ENCODE measurements around the gene C4orf50. TPM values are rescaled to one million over a fixed set of nuclear protein-coding genes. Genes with fewer than 3 reads are reported as not detected.

C4orf50 gene
- total RNA-seq, 3 donors from 2014 or later = 0.07 to 0.73 (median 0.09) TPM

DNA sequence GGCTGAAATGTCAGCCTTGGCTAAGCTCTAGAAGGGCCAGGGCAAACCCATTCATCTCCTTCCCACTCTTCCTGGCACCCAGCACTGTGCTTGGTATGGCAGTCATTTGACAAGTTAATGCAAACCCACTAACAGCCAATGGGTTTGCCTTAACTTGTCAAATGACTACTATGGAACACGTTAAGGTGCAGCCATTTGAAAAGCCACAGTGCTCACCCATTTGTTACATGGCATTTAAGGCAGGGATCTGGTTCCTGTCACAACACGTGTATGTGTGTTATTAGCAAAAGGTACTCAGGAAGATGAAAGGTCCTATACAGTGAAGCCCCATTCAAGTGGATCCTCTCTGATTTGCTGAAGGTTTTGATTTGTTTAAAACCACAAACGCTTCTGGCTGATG lies 132.5 kb downstream of the C4orf50 start:
- Histone ChIP-seq H3K9me3 (no peaks in the 10 kb centered on the region), H3K4me3 (no peak overlapping the region), H3K36me3 (ENCODE audit: low read depth) (no peaks in the 10 kb centered on the region), H3K4me1 (ENCODE audit: low read depth) (peaks cover 11% of the 10 kb centered on the region)
- intact Hi-C loops (cut with DNase I, micrococcal nuclease) = no loop called here
- no peak for ATAC-seq
- TF ChIP-seq, protein P1, sequence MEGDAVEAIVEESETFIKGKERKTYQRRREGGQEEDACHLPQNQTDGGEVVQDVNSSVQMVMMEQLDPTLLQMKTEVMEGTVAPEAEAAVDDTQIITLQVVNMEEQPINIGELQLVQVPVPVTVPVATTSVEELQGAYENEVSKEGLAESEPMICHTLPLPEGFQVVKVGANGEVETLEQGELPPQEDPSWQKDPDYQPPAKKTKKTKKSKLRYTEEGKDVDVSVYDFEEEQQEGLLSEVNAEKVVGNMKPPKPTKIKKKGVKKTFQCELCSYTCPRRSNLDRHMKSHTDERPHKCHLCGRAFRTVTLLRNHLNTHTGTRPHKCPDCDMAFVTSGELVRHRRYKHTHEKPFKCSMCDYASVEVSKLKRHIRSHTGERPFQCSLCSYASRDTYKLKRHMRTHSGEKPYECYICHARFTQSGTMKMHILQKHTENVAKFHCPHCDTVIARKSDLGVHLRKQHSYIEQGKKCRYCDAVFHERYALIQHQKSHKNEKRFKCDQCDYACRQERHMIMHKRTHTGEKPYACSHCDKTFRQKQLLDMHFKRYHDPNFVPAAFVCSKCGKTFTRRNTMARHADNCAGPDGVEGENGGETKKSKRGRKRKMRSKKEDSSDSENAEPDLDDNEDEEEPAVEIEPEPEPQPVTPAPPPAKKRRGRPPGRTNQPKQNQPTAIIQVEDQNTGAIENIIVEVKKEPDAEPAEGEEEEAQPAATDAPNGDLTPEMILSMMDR (IDR thresholded peaks at IDR 0.05) = no peak
- DNase-seq = no peak

DNA sequence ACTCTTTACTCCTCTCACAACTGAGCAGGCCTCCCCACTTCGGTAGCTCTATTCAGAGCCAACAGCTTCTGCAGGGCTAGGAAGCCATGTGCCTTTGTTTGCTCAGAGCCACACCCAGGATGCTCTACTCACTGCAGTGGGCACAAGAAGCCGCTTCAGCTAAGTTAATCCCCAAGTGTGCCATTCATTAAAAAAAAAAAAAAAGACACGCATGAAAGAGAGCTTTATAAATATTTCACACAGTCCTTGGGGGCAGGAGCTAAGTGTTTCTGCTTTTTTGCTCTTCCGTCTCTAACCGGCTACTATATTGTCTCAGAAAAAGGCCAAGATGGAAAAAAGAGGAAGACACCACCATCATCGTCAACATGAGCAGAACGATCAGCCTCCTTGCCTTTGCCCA lies 133.4 kb downstream of the C4orf50 start:
- H3K4me1 ChIP-seq (ENCODE audit: low read depth) = peaks cover 11% of the 10 kb centered on the region
- intact Hi-C loops (cut with DNase I, micrococcal nuclease) = no loop called here
- ATAC-seq (no peak), DNase-seq (no peak)
- H3K36me3 ChIP-seq (ENCODE audit: low read depth) = no peaks in the 10 kb centered on the region
- no peak overlapping the region for H3K4me3 ChIP-seq
- H3K9me3 ChIP-seq = no peaks in the 10 kb centered on the region
- TF ChIP-seq, protein P1 (IDR thresholded peaks at IDR 0.05) = no peak

DNA sequence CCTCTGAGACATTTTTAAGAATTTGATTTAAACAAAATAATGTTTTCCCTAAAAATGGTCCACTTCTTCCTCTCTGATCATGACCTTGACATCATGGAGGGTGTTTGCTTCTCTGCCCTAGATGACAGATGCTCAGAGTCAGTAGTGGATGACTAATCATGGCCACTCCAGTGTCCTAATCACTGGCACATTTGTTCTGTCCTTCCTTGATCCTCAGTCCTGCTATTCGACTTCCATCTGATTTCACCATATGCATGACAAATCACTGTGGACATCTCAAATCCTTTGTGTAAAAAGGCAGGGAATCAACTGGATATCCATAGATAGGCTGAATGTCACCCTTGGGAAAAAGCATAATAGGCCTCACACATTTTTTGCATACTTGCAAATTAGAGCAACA lies 134.3 kb downstream of the C4orf50 start:
- Histone ChIP-seq H3K9me3 (no peaks in the 10 kb centered on the region), H3K36me3 (ENCODE audit: low read depth) (no peaks in the 10 kb centered on the region), H3K4me3 (no peak overlapping the region), H3K4me1 (ENCODE audit: low read depth) (peaks cover 11% of the 10 kb centered on the region)
- DNase-seq (no peak), ATAC-seq (no peak)
- TF ChIP-seq, protein P1 (IDR thresholded peaks at IDR 0.05) = no peak
- intact Hi-C loops (cut with DNase I, micrococcal nuclease) = no loop called here

DNA sequence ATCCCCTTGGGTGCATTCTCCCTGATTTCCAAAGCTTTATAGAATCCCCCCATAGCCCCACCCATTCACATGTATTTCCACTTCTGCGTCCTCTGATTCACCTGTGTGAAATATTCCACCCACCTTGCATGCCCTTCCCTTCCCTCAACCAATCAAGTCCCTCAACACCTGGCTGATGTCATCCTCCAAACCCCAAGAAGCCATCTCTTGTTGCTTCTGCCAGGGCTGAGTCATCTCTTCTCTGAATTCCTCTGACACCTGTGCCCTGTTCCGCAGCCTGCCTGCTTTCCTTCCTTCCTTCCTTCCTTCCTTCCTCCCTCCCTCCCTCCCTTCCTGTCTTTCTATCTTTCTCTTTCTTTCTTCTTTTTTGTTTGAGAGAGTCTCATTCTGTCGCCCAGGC lies 135.3 kb downstream of the C4orf50 start:
- intact Hi-C loops (cut with DNase I, micrococcal nuclease) = no loop called here
- peaks cover 9% of the 10 kb centered on the region for H3K4me1 ChIP-seq (ENCODE audit: low read depth)
- TF ChIP-seq, protein P1 (IDR thresholded peaks at IDR 0.05) = no peak
- H3K36me3 ChIP-seq (ENCODE audit: low read depth) = no peaks in the 10 kb centered on the region
- H3K4me3 ChIP-seq = no peak overlapping the region
- H3K9me3 ChIP-seq = no peaks in the 10 kb centered on the region
- DNase-seq (no peak), ATAC-seq (no peak)

DNA sequence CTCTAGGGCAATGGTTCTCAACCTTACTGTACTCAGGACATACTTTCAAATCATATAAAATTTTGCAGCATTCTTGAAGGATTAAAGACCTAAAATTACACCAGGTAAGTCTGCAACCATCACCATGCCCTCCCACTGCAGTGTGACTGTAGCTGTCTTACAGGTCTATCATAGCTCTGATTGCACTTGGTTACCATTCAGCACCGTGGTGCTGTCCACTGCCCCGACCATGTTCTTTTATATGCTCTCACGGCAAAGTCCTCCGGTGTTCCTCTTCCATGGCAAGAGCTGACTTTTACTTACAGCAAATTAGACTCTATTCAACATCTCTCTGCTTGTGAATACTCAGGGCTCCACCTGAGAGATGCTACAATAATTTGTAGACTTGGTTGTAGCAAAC lies 136.9 kb downstream of the C4orf50 start:
- no peaks in the 10 kb centered on the region for H3K36me3 ChIP-seq (ENCODE audit: low read depth)
- H3K9me3 ChIP-seq = no peaks in the 10 kb centered on the region
- ATAC-seq (no peak), DNase-seq (no peak)
- H3K4me3 ChIP-seq = no peak overlapping the region
- H3K4me1 ChIP-seq (ENCODE audit: low read depth) = no peaks in the 10 kb centered on the region
- TF ChIP-seq, protein P1 (IDR thresholded peaks at IDR 0.05) = no peak
- intact Hi-C loops (cut with DNase I, micrococcal nuclease) = no loop called here

DNA sequence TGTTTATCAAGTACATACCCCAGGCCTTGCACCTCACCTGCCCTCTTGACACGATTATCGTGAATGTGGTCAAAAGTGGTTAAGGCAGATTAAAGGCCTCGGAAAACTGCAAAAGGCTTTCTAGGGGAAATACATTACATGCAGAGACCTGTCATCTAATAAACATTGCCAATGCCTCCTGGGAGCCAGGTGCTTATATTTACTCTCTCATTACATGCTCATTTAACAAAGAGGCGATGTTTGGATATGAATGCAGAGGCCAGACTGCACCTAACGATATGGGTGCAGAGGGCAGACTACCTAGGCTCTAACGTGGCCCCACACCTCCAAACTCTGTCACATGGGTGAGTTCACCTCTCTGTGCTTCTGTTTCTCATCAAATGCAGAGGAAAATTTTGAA lies 139.9 kb downstream of the C4orf50 start:
- no peak for ATAC-seq

More for the DNA sequence above, 139.9 kb downstream of the C4orf50 start:
- H3K4me3 ChIP-seq = no peak overlapping the region
- TF ChIP-seq, protein P1 (IDR thresholded peaks at IDR 0.05) = no peak
- no peaks in the 10 kb centered on the region for H3K4me1 ChIP-seq (ENCODE audit: low read depth)
- no peaks in the 10 kb centered on the region for H3K36me3 ChIP-seq (ENCODE audit: low read depth)
- H3K9me3 ChIP-seq = no peaks in the 10 kb centered on the region
- intact Hi-C loops (cut with DNase I, micrococcal nuclease) = no loop called here
- no peak for DNase-seq
